Natural killer cell (primary cell): ENCODE results near the gene LSAMP. TPM values are rescaled to one million over a fixed set of nuclear protein-coding genes. Genes with fewer than 3 reads are reported as not detected.

Experiments used
- ATAC-seq, 3 donors: fragments of 150-1000 bp in 2 of 3; fragments of 200-7000 bp in 1 of 3; cut with Tn5 transposase; 1 replicate in 1 of 3; 2 replicates in 2 of 3; pipeline ENCODE4 v1.10.0; 2021; ENCODE audit warnings: mild to moderate bottlenecking in 2 of 3, moderate library complexity in 2 of 3
- DNase-seq, 2 donors: peaks; one replicate each; pipeline versions ENCODE4 v3.0.0 to v3.0.0-alpha.2; 2013 to 2021; ENCODE audit warnings: mixed read lengths in 1 of 2
- H3K27ac ChIP-seq: one replicate; pipeline ENCODE4 v1.5.1; 2013; ENCODE audit warnings: mild to moderate bottlenecking, low read length
- H3K27me3 ChIP-seq: one replicate; pipeline ENCODE4 v1.6.1; 2013; ENCODE audit warnings: low read length; ENCODE audit not compliant: control insufficient read depth, insufficient read depth
- H3K36me3 ChIP-seq: one replicate; pipeline ENCODE4 v1.6.1; 2013; ENCODE audit warnings: low read length; ENCODE audit not compliant: control insufficient read depth, insufficient read depth
- H3K4me1 ChIP-seq: one replicate; pipeline ENCODE4 v1.6.1; 2013; ENCODE audit warnings: low read length; ENCODE audit not compliant: control insufficient read depth, insufficient read depth
- H3K4me3 ChIP-seq: one replicate; pipeline ENCODE4 v1.5.1; 2013; ENCODE audit warnings: low read length
- H3K9me3 ChIP-seq: one replicate; pipeline ENCODE4 v1.6.1; 2013; ENCODE audit warnings: low read length; ENCODE audit not compliant: control insufficient read depth, insufficient read depth
- H3K27ac Mint-ChIP-seq, 2 donors: one replicate each; pipeline ENCODE4 v1.8.0; 2022; ENCODE audit warnings: mild to moderate bottlenecking in 2 of 2, mixed read lengths in 2 of 2, moderate library complexity in 1 of 2
- H3K27me3 Mint-ChIP-seq, 2 donors: one replicate each; pipeline ENCODE4 v1.8.0; 2022; ENCODE audit warnings: low read depth in 2 of 2, mixed read lengths in 2 of 2
- H3K36me3 Mint-ChIP-seq: one replicate; pipeline ENCODE4 v1.8.0; 2022; ENCODE audit warnings: mixed read lengths
- H3K4me1 Mint-ChIP-seq, 2 donors: one replicate each; pipeline ENCODE4 v1.8.0; 2022; ENCODE audit warnings: mixed read lengths in 2 of 2
- H3K4me3 Mint-ChIP-seq: one replicate; pipeline ENCODE4 v1.8.0; 2022; ENCODE audit warnings: mild to moderate bottlenecking, moderate library complexity, mixed read lengths
- H3K9me3 Mint-ChIP-seq, 2 donors: one replicate each; pipeline ENCODE4 v1.8.0; 2022; ENCODE audit warnings: mixed read lengths in 2 of 2
- WGBS: methylation state at CpG from one replicate; pipeline ENCODE4 v1.1.7; 2013; ENCODE audit warnings: missing lambda C conversion rate; ENCODE audit not compliant: insufficient coverage; 5-methylcytosine and 5-hydroxymethylcytosine counted together
- intact Hi-C: fragments of 100-400 bp; cut with micrococcal nuclease; formaldehyde crosslinking; loops from one replicate; pipeline ENCODE4 v1.14.2; 2022
- total RNA-seq, 4 donors: library from RNA; stranded (reverse); fragments of 120-200 nt in 1 of 4; gene quantifications; one replicate each; pipeline versions ENCODE4 v1.2.3 to v1.2.4, GENCODE V29; 2013 to 2022
- TF ChIP-seq, protein P1 (sequence below): fragments of 200-600 bp; IDR thresholded peaks from one replicate; pipeline ENCODE4 v1.8.0; 2022; ENCODE audit warnings: antibody characterized with exemption

The LSAMP gene
- total RNA-seq, 3 donors from 2014 or later (not counting 1 experiment from before 2014, with no cell fraction given), result not detected

DNA sequence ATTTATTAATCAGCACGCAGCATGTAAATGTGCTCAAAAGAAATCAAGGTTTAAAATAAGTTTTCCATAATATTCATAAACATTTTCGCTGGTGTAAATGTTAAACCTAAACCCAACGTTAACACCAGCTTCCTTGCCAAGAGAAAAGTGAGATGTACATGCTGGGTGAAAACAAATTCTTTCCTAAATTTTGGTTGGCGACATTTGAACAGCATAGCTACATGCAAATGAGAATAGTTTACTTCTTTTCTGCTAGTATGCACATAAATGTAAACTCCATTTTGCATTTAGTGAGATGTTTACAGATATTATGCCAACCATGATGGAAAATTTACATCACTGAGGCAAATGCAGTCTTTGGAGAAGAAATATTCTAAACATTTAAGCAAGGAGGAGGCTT is 639.8 kb downstream of the LSAMP start:
- no peak for ATAC-seq
- 85% methylated on average over 3 of the region's 4 CpGs for WGBS

DNA sequence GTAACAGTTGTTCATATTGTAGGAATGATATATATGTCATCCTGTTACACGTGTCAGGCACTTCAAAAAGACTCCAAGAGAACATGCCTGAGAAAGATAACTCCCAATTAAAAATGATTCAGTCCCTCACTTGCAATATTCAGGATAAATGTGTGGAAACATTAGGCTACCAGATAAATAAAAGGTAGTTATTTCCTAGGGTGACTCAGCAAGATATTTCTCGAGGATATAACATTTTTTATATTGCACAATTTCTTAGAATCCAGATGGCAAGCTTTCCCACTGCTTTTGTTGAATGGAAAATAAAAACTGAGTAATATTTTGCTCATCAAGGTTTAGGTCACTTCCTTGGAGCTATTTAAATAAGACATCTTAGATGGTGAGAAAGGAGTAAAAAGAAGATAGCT is 640.6 kb downstream of the LSAMP start:
- H3K4me1 Mint-ChIP-seq, result no peaks in the 10 kb centered on the region
- Histone ChIP-seq H3K36me3 (no peaks in the 10 kb centered on the region), H3K27me3 (peaks cover 8% of the 10 kb centered on the region), H3K4me1 (no peaks in the 10 kb centered on the region), H3K9me3 (no peaks in the 10 kb centered on the region), H3K4me3 (no peak overlapping the region), H3K27ac (no peak overlapping the region)
- no peaks in the 10 kb centered on the region for H3K36me3 Mint-ChIP-seq
- no peak overlapping the region for H3K27ac Mint-ChIP-seq
- intact Hi-C loops, result no loop called here
- TF ChIP-seq, protein P1, sequence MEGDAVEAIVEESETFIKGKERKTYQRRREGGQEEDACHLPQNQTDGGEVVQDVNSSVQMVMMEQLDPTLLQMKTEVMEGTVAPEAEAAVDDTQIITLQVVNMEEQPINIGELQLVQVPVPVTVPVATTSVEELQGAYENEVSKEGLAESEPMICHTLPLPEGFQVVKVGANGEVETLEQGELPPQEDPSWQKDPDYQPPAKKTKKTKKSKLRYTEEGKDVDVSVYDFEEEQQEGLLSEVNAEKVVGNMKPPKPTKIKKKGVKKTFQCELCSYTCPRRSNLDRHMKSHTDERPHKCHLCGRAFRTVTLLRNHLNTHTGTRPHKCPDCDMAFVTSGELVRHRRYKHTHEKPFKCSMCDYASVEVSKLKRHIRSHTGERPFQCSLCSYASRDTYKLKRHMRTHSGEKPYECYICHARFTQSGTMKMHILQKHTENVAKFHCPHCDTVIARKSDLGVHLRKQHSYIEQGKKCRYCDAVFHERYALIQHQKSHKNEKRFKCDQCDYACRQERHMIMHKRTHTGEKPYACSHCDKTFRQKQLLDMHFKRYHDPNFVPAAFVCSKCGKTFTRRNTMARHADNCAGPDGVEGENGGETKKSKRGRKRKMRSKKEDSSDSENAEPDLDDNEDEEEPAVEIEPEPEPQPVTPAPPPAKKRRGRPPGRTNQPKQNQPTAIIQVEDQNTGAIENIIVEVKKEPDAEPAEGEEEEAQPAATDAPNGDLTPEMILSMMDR, result no peak
- H3K9me3 Mint-ChIP-seq, result no peaks in the 10 kb centered on the region
- no peak overlapping the region for H3K4me3 Mint-ChIP-seq
- 80% methylated on average over 1 of the region's 2 CpGs for WGBS
- ATAC-seq (no peak), DNase-seq (no peak)
- peaks cover 13 to 50% of the 10 kb centered on the region in 2 donors for H3K27me3 Mint-ChIP-seq

More for the DNA sequence above, 639.8 kb downstream of the LSAMP start:
- Mint-ChIP-seq H3K27me3 (peaks cover 16 to 51% of the 10 kb centered on the region in 2 donors), H3K9me3 (no peaks in the 10 kb centered on the region), H3K4me3 (no peak overlapping the region), H3K36me3 (no peaks in the 10 kb centered on the region), H3K4me1 (no peaks in the 10 kb centered on the region), H3K27ac (no peak overlapping the region)
- TF ChIP-seq, protein P1, result no peak
- Histone ChIP-seq H3K36me3 (no peaks in the 10 kb centered on the region), H3K4me1 (no peaks in the 10 kb centered on the region), H3K4me3 (no peak overlapping the region), H3K9me3 (no peaks in the 10 kb centered on the region), H3K27me3 (peaks cover 8% of the 10 kb centered on the region), H3K27ac (no peak overlapping the region)
- DNase-seq, result no peak
- intact Hi-C loops, result no loop called here

DNA sequence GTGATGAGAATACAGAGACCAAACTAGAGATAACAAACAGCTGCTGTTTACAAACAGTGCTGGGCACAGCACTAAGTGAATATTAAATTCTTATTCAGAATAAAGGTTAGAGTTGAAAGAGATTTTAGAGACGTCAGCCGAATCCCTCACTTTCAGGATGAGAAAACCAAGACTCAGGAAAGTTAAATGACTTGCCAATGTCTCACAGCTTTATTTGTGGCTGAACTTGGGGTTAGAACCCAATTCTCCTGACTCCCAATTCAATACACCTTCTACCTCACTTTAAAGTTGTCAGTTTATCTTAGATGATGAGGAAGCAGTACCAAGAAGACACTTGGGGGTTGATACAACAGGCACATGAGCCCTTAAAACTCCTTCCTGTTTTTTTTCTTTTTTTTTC is 641.1 kb downstream of the LSAMP start:
- intact Hi-C loops, result no loop called here
- TF ChIP-seq, protein P1, result no peak
- Mint-ChIP-seq H3K36me3 (no peaks in the 10 kb centered on the region), H3K4me1 (no peaks in the 10 kb centered on the region), H3K9me3 (no peaks in the 10 kb centered on the region), H3K27me3 (peaks cover 16 to 50% of the 10 kb centered on the region in 2 donors), H3K27ac (no peak overlapping the region), H3K4me3 (no peak overlapping the region)
- no peak for DNase-seq
- H3K27ac ChIP-seq, result no peak overlapping the region
- H3K4me1 ChIP-seq, result no peaks in the 10 kb centered on the region
- H3K9me3 ChIP-seq, result no peaks in the 10 kb centered on the region
- H3K36me3 ChIP-seq, result no peaks in the 10 kb centered on the region
- no peak overlapping the region for H3K4me3 ChIP-seq
- H3K27me3 ChIP-seq, result peaks cover 8% of the 10 kb centered on the region
- ATAC-seq, result no peak
- 73% methylated on average over 2 of the region's 2 CpGs for WGBS

DNA sequence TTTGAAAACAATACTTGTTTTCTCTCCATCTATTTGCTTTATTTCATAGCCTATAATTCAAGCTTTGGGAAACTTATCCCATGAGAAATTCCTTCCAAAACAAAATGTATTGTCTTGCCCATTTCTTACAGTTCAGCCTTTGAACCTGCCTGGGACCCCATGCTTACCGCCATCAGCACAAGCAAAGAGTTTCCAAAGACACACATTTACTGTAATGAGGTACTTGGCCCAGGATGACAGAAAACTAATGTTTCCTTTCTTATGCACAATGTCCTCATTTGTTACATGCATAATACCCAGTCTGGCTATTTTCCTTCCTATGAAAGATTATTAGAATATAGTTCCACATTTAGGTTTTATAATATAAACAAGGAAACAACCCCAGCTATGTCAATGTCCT is 641.6 kb downstream of the LSAMP start:
- H3K27ac ChIP-seq, result no peak overlapping the region
- Mint-ChIP-seq H3K27ac (no peak overlapping the region), H3K9me3 (no peaks in the 10 kb centered on the region), H3K27me3 (peaks cover 16 to 50% of the 10 kb centered on the region in 2 donors), H3K4me3 (no peak overlapping the region), H3K36me3 (no peaks in the 10 kb centered on the region), H3K4me1 (no peaks in the 10 kb centered on the region)
- TF ChIP-seq, protein P1, result no peak
- peaks cover 8% of the 10 kb centered on the region for H3K27me3 ChIP-seq
- 92% methylated on average over 1 of the region's 1 CpG for WGBS
- no peaks in the 10 kb centered on the region for H3K9me3 ChIP-seq
- intact Hi-C loops, result no loop called here
- ATAC-seq, result no peak
- no peak for DNase-seq
- no peak overlapping the region for H3K4me3 ChIP-seq
- no peaks in the 10 kb centered on the region for H3K36me3 ChIP-seq
- H3K4me1 ChIP-seq, result no peaks in the 10 kb centered on the region
